AG09319 (cell line): ENCODE data around the gene IP6K1.

ENCODE experiments used
- DNase-seq: peaks from one replicate; pipeline ENCODE4 v3.0.0-alpha.2; 2010; ENCODE audit warnings: low read depth; ENCODE audit errors: extremely low read depth
- TF ChIP-seq, protein P1 (sequence below): IDR thresholded peaks from 2 replicates; pipeline ENCODE4 v1.5.1; 2011; ENCODE audit warnings: low read depth, mild to moderate bottlenecking, inconsistent platforms, low read length, moderate library complexity

Gene IP6K1

DNA sequence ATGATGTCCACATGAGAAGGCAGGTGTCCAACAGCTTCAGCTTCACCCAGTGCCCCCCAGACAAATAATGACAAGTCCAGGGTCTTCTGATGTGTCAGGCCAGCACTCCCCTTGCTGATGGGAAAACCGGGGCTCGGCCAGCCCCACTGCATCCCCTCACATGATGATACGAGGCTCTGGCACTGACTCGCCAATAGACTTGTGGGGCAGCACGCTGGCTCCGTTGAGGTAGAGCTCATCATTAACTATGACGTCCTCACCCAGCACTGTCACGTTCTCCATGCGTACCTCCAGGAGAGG, 64.8 kb downstream of the IP6K1 start:
- DNase-seq, result no peak
- TF ChIP-seq, protein P1, sequence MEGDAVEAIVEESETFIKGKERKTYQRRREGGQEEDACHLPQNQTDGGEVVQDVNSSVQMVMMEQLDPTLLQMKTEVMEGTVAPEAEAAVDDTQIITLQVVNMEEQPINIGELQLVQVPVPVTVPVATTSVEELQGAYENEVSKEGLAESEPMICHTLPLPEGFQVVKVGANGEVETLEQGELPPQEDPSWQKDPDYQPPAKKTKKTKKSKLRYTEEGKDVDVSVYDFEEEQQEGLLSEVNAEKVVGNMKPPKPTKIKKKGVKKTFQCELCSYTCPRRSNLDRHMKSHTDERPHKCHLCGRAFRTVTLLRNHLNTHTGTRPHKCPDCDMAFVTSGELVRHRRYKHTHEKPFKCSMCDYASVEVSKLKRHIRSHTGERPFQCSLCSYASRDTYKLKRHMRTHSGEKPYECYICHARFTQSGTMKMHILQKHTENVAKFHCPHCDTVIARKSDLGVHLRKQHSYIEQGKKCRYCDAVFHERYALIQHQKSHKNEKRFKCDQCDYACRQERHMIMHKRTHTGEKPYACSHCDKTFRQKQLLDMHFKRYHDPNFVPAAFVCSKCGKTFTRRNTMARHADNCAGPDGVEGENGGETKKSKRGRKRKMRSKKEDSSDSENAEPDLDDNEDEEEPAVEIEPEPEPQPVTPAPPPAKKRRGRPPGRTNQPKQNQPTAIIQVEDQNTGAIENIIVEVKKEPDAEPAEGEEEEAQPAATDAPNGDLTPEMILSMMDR, result no peak

DNA sequence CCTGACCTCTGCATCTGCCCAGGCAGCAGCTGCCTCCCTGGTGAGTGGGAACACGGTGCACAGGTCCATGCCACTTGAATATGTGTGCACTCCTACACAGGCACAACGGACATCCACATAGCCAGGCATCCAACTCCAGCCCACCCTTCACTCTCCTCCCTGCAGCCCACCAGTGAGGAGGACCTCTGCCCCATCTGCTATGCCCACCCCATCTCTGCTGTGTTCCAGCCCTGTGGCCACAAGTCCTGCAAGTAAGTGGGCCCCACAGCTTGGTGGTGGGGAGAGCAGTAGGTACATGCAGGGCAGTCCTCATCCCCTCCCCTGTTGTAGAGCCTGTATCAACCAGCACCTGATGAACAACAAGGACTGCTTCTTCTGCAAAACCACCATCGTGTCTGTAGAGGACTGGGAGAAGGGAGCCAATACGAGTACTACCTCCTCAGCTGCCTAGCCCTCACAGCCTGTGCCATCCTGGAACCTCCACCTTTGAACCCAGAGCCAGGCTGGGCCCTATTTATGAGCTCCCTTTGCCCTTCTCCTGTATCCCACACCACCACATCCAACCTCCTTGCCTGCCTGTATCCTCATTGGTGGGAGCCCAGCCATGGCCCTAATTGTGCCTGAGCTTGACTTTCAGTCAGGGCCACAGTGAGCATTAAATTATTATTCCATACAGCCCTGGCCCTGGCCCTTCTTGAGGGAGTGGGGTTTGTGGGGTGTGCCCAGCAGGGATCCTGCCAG, 65.3 kb downstream of the IP6K1 start:
- TF ChIP-seq, protein P1, result no peak

DNA sequence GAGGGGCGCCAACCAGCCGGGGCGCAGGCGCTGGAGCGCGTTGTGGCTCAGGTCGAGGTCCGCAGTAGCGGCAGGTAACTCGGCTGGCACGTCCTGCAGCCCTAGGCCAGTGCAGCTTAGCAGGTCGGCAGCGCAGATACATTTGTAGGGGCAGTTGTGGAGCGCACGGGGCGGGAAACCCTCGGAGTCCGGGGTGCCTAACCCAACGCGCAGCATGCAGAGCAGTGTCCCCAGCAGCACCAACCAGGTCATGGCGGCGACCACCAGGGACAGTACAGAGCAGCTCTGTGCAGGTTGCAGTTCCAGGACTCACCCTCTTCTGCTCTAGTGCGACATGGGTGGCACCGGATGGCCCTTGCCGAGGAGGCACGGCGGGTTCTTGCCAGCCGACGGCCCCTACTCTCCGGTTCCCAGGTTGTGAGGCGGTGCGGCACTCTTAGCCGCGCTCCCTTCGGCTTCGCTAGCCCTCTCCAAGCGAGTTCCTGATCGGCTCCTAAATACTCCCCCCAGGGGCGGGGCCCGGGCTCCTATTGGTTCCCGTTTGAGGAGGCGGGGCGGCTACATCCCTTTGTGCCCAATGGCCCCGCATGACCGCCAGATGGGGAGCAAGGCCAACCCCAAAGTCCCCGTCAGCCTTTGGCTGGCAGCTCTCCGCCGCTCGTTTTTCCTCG, 67.0 kb downstream of the IP6K1 start, which contains the start of gene AMIGO3:
TSS of gene AMIGO3 (minus strand) at position 471 of the 671 bp plus-strand sequence. CDS start at position 252, 219 bp downstream.
- DNase-seq, result peak; percentile 71
- TF ChIP-seq, protein P1, result peak; percentile 47

More for the DNA sequence above, 65.3 kb downstream of the IP6K1 start:
- DNase-seq, result no peak

DNA sequence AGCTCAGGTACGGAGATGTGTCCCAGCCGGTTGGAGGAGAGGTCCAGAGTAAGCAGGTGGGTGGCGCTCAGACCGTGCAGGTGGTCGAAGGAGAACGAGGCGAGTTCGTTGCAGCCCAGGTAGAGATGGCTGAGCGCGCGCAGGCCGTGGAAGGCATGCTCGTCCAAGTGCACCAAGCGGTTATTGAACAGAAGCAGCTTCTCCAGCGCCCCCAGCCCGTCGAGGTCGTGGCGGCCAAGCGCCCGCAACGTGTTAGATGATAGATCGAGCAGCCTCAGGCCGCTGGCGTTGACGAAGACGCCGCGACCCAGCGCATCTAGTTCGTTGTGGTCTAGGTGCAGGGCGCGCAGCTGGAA, 67.5 kb downstream of the IP6K1 start:
- TF ChIP-seq, protein P1, result no peak
- DNase-seq, result no peak

DNA sequence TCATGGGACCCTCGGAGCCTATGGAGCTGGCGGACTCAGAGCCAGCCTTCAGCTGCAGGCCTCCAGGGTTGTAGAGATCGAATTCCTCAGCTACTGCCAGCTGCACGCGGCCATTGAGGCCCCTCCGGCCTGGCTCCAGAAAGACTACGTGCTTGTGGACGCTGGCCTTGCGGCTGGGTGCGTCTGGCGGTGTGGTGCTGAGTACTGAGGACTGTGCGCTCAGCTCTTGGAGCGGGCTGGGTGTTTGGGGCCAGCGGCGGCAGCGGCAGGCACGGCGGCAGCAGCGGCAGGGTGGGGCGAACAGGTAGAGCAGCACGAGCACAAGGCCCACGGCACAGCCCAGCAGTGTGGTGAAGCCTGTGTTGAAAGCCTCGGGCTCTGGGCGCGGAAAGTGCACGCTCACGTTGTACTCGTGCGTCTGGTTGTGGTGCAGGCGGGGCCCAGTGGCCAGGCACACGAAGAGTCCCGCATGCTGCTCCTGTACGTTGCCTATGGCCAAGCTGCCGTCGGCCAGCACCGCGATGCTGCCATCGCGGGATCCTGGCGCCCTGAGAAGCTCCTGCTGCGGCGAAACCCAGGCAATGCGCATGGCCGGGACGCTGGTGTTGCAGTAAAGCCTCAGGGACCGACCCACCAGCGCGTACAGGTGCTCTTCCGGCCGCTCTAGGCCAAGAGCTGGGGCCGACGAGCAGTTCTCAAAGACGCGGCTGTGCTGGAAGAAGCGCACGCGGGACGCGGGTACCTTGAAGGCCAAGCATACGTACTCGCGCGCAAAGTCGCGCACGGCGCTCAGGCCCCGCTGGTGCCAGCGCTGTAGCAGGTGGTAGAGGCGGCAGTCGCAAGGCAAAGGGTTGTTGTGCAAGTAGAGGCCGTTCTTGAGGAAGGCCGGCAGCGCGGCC, 68.1 kb downstream of the IP6K1 start:
- no peak for DNase-seq
- TF ChIP-seq, protein P1, result no peak

DNA sequence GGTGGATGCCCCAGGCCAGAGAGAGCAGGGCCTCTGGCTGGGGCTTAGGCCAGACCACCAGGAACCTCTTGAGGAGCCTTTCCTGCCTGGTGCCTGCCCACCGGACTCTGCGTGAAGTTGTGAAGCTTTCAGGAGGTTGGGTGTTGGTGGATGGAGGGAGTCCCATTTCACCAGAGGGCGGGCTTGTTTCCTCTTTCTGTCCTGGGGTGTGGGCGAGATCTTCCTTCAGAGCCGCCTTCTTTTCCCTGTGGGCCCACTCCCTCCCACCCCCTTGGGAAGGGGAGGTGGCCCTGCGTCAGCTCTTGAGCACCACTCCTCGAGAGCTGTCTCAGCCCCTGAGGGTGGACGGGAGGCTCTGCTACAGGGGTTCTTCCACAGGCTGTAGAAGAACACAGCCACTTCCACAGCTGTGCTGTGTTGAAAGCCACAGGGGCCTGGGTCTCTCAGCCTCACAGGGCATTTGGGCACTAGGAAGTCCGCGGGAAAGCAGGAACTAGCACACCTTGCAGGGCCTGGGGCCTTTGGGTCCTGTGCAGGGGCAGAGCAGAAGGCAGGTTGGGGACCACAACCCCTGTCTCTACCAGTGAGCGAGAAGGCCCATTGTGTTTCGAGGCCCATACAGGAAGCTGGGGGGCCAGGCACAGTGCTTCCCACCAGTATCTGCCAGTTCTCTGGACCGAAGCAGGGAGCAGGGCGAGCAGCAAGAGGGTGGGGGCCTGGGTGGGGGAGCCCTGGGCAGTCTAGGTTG, 69.0 kb downstream of the IP6K1 start:
- TF ChIP-seq, protein P1, result no peak
- DNase-seq, result no peak
